Activated naive CD4-positive, alpha-beta T cell treated with anti-CD3 and anti-CD28 coated beads, Interleukin-2, amount 10 ng/mL, durations not matched to agents 5 hours and 36 hours (primary cell): ENCODE data around the gene PPP1R17. TPM values are rescaled to one million over a fixed set of nuclear protein-coding genes. Genes with fewer than 3 reads are reported as not detected.

Experiments
- total RNA-seq, 2 experiments: library from RNA; stranded (reverse); gene quantifications; one replicate each; pipeline ENCODE4 v1.2.3, GENCODE V29; 2021

The PPP1R17 gene
- total RNA-seq, result not detected

DNA sequence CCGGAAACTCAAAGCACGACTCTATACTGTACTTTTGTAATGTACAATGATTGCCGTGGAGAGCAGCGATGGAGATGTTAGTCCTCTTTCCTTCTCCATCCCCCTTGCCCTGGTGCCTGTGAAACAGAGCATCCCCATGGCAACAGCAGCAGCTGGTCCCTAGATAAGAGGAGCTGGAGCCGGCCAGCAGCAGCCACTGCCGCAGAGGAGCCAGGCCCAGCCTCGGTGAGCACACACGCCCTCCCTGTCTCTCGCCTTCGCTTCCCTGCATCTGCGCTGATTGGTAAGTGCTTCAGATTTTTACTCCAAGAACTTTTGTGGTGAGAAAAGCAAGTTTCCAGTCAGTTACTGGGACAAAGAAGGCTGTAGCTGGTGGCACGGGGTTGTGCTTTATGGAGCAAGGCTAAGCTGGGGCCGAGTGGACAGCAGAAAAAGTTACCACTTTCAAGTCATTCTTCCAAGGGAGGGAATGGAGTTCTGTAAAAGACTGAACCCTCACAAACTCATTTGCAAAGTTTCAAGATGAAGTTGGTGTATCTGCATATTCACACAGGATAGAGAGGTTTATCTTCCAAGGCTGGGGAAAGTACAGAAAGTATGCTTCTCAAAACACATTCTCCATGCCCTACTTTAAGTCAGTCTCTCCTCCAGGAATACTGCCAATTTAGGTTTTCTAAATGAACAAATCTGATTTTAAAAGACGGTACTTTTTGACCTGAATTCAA, at the start of gene PPP1R17:
PPP1R17 (plus strand) TSS at position 192 of the 725 bp plus-strand sequence. CDS start 5,227 bp downstream, outside the sequence.

Other genes starting within 250 kb of the PPP1R17 start
- not detected for gene ITPRID1, start 173.1 kb upstream of the PPP1R17 start, total RNA-seq